Activated CD8-positive, alpha-beta memory T cell treated with anti-CD3 and anti-CD28 coated beads, Interleukin-2, amount 50 U/mL, for 24 hours (primary cell): ENCODE data around the gene FOXB1.

Source experiments
- DNase-seq: peaks from one replicate; pipeline ENCODE4 v3.0.0-alpha.2; 2020; ENCODE audit errors: extremely low read depth

FOXB1 gene

GRCh38 chr15:60004009-60004845 lies at the start of gene FOXB1:
Gene FOXB1, plus strand, starts transcription at chr15:60004311. Its CDS starts 653 bp downstream, at chr15:60004964.
- no peak for DNase-seq

- no peak for DNase-seq
Measured at GRCh38 chr15:59958288-59958687, 45.8 kb upstream of the FOXB1 start.

GRCh38 chr15:59960318-59960717 lies 43.8 kb upstream of the FOXB1 start:
- DNase-seq, result no peak

DNA sequence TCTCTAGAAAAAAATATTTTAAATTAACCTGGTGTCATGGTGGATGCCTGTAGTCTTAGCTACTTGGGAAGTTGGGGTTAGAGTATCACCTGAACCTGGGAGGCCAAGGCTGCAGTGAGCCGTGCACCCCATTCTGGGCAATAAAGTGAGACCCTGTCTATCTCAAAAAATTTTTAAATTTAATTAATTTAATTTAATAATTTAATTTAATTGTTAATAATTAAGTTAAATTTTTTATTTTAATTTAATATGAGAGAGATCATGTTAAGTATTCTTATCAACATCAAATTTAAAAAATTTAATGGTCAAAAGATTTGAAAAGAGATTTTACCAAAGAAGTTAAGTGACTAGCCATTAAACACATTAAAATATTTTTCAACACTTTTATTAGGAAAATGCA lies 40.8 kb upstream of the FOXB1 start:
- no peak for DNase-seq

GRCh38 chr15:59963925-59964324 lies 40.2 kb upstream of the FOXB1 start:
- no peak for DNase-seq

GRCh38 chr15:59965741-59966140 lies 38.4 kb upstream of the FOXB1 start:
- DNase-seq, result no peak

- DNase-seq, result no peak
Measured at GRCh38 chr15:59966262-59966661, 37.8 kb upstream of the FOXB1 start.

GRCh38 chr15:59968314-59968713 lies 35.8 kb upstream of the FOXB1 start:
- no peak for DNase-seq

GRCh38 chr15:59972241-59972640 lies 31.9 kb upstream of the FOXB1 start:
- DNase-seq, result no peak

- no peak for DNase-seq
Measured at GRCh38 chr15:59976480-59977271, 27.4 kb upstream of the FOXB1 start.

DNA sequence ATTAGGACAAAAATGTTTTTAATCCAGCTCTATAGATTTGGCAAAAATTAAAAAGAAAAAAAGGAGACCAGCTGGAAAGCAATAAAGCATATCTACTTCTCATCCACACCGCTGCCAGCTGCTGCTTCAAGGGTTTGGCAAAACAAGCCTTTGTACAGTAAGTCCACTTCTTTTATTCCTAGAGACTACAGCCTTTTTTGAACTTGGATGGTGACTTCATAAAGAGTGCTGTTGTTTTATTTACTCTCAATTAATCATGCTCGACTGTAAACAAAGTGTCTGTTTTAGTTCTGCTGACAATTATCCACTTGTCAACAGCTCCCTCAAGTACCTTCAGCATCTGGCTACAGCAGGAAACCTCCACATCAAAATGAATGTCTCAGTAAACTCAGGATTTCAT lies 12.3 kb upstream of the FOXB1 start:
- no peak for DNase-seq

DNA sequence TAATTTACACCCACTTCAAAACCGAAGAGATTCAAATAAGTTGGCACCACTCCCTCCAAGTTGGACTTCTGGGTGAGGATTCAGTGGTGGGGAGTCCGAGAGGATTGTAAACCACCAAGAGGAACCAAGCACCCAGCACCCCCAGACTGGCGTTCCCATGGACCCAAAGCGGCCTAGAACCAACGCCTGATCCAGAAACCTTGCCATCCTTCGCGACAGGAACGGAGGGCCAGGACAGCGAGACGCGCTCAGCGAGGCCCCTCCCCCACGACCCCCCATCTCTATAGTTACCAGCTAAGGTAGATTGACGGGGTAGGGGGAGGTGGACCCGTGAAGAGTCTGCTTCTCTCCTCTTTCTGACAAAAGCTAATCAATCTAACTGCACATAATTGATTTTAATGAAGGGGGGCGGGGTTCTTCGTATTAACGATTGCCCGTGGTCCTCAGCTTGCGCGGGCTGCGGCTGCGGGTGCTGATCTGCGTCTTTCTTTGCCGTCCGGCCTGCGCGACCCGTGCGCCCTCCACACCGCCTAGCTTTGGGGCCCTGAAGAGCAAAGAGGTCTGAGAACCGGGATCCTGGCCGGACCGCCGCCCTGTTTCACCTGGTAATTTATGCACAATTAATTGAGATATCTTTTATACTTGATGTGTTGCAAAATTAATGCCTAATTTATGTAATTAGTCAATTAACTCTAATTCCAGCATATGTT lies 10.9 kb upstream of the FOXB1 start:
- DNase-seq, result no peak

DNA sequence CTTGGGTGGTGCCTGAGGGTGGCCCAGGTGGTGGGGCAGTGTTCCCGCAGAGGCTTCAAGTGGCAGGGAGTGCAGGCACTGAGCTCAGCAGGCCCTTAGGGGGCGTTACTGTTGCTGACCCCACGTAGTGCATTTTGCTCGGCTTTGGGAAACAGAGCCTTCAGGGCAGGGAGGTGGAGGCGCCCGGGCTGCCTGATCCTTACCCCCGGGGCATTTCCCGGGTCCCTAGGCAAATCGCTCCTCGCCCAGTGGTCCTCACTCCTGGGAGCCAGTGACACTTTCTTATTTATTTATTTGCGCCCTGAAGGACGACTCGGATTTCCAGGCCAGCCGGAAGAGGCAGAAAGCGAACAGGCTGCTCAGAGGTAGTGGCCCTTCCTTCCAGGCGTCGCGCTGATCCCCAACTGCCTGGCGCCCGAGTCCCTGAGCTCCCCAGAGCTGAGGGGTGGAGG lies 10.1 kb upstream of the FOXB1 start:
- no peak for DNase-seq

DNA sequence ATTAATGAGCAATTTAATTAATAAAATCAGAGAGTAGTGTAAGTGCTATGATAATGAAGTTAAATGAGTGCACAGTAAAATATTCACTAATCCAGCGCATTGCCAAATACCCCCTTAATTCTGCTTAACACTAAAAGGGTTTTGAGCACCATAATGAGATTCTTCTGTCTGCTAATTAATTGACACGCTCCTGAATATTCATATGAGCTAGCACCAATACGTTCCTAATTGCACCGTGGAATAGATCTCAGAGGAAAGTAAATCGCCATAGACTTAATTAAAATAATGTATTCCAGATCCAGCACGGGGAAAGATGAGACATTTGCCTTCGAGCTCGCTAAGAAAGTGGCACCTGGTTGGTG lies 9.6 kb upstream of the FOXB1 start:
- DNase-seq, result no peak

GRCh38 chr15:59994888-59995557 lies 9.1 kb upstream of the FOXB1 start:
- DNase-seq, result no peak

DNA sequence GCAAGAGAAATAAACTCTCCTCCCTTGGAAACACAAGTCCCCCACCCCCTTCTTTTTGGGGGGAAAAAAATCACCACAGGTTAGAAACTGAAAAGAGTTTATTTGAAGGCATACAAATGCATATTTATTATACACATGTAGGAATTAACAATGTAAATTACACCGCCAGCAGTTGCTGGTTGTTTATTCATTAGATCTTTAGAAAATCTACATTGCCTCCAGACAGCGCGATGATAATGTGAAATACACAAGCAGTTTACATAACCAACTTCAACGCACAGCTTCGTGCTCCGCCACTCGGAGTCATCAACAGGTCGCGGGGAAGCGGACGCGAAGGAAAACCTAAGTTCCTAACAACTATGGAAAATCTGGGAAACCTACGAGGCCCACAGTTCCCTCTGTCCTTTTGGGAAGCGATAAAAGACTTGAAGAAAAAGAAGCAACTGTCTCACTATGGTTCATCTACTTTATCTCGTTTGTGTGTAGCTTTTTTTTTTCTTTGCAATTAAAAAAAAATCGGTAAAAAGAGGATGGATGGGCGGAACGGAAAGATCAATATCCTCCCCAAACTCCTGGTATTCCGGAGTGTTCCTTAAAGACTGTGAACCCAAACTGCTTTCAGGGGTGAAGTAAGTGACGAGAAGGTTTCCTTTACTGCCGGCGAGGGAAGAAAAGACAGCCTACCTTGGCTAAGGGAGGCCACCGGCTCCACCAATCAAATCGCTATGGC lies 8.4 kb upstream of the FOXB1 start:
- DNase-seq, result no peak

DNA sequence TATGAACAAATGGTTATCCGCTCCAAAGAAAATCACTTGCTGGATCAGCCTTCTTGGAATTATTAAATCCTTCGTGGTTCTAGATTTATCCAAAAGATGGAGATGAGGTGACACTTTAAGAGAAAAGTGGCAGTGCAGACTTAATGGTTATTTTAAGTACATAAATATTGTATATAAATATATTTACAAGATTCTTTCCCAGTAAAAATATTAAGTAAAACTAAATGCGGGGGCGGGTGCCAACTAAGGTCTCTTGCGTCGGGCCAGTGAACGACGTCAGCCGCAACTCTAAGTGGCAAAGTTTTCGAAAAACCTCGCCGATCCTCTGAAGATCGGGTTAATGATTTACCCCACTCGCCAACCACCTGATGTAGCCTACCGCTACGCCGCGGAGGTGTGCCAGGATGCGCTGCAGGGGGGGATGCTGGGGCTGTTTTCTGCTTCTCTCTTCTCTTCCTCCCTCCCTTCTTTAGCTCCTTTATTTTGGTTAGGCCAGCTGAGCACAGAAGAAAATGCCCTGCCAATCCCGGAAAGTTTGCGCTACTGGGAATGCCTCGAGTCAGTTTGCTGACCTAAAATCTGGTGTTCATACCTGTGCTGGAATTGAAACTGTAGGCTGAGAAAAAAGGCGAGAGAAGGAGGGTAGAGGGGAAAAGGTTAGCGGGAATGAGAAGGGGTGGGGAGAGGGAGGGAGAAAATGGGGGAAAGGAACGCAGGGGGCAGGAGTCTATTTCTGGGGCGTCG lies 7.6 kb upstream of the FOXB1 start:
- no peak for DNase-seq

DNA sequence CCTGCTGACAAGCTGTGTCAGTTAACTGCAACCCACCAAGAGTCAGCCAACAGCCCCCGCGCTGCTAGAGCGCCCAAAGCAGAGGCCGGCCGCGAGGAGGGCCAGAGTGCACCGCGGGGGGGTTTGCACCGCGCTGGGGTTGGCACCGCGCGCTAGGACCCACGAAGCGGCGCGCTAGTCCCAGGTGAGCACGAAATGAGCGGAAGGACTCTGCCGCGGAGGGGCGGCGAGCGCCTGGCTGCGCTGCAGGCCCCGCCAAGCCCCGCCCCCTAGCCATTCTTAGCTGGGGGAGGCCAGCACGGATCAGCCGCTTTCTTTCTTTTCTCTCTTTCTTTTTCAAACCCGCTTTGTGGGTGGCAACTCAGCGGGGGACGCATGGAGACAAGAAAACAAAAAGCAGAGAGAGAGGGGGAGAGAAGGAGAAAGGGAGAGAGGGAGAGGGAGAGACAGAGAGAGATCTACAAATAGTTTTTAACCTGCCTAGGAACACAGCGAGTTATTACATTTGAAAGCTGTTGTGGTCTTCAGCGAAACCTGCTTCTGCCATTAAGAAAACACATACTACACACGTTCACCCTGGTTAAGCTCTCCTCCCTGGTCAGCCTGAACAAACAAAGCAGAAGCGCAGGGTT lies 6.9 kb upstream of the FOXB1 start:
- DNase-seq, result no peak

DNA sequence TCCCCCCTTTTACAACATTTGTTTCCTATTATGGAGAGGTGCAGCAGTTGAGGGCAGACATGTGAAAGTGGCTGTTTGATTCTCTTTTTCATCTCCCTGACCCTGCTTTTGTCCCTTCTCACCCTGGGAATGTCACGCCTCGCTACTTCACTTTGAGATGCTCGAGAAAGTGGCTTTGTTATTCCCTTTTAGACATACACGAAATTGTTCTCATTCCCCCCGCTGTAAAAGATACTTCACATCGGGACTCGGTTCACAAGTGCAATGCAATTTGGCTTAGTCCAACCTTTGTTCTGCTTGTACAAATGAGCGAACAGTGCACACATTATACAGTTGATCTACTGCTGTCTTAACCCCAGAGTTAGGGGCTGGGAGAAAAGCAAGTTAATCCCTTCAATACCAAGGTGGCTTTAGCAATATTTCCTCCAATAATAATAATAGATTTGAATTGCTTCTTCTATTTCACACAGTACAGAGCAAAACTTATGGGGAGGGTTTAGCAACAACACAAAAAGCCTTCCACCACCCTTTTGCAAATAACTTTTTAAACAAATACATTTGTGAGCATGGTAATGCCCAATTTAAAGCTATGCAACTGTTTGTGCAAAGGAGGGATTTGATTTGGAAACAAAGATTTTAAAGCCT lies 5.7 kb upstream of the FOXB1 start:
- DNase-seq, result no peak
